GM18511 (cell line): ENCODE results near the gene EPDR1.
A peak's percentile ranks its signal among the peaks of the same experiment; 100 is the strongest.
"Not testable (repeated sequence)": the region's sequence is repeated elsewhere in the genome, so short reads cannot be mapped to it uniquely, and the experiment has no call there.

Source experiments
- ATAC-seq: cut with Tn5 transposase; IDR thresholded peaks from one replicate; pipeline ENCODE4 v1.9.1; 2021; ENCODE audit warnings: mild to moderate bottlenecking, moderate library complexity; ENCODE audit not compliant: unreplicated experiment

EPDR1 gene

DNA sequence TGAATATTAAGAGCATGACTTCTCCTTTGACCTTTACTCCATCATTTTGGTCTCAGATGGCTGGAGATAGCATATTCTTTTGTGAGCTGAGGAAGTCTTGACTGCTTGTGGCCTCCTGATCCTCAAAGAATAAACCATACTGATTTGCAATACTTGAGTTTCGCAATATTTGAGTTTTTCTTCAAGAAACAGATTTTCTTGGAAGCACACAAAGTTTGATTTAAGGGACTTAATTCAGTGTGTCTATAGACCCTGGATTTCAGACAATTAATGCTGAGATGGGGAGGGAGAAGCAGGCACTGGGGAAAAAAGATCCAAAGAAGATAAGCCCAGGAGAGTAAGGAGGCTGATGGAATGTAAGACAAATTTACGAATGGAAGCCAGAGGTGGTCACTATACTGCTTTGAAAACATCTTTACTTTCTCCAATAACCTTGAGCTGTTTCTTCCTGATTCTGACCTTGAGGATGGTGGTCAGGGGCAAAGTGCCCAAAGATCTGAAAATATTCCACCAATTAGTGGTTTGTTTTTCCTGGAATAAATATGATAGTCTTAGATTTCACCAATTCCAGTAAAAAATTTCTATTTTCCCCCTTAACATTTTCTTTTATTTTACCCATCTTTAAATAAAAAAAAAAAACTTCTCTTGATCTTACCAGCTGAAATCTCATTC is 7.5 kb downstream of the EPDR1 start:
- no peak for ATAC-seq

- no peak for ATAC-seq
These were observed 8.4 kb downstream of the EPDR1 start for GRCh38 chr7:37928878-37929277.

DNA sequence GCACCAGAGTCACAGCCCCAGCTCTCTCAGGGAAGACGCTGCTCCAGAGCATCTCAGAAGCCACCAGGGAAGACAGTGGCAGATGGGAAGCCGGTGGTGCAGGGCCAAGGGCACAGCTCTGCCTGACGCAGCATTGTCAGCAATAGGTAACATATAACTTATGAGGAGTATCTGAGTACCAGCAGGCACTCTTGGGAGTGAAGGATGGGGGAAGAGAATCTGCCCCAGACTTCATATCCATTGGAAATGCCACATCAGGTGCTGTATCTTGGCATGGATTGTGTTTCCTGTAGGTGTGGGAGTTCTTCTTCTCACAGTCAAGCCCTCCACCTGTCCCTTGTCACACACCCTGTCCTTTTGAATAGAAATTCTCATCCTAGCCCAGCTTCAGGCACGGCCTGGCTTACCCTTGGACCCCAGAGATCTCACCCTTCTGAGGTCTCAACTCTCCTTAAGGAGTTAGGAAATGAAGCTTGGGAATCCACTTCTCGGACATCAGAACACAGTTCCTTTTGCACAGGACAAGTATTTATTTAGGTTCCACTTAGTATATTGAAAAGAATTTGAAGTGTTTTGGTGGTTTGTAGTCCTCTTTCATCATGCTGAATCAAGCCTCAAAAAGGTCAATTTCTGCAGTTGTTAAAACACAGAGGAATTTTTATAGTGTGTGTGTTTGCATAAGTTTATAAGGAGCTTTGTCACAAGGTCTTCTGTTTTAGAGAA is 9.9 kb downstream of the EPDR1 start:
- ATAC-seq, result no peak

DNA sequence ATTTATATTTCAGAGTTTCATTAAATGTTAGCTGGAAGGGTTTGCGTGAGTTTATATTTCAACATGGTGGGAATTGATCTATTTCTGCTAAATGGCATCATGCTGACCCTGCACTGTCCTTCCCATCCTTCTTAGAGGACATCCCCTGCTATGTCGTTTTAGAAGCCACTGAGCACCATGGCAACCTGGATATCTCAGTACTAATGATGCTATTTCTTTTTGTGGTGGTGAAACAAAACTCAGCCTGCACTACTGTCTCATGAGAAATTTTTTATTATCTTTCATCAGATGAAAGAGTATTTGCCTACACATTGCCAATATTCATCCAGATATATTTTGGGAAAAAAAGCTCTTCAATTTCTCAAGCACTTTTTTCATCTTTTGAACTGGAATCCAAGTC is 12.1 kb downstream of the EPDR1 start:
- no peak for ATAC-seq

DNA sequence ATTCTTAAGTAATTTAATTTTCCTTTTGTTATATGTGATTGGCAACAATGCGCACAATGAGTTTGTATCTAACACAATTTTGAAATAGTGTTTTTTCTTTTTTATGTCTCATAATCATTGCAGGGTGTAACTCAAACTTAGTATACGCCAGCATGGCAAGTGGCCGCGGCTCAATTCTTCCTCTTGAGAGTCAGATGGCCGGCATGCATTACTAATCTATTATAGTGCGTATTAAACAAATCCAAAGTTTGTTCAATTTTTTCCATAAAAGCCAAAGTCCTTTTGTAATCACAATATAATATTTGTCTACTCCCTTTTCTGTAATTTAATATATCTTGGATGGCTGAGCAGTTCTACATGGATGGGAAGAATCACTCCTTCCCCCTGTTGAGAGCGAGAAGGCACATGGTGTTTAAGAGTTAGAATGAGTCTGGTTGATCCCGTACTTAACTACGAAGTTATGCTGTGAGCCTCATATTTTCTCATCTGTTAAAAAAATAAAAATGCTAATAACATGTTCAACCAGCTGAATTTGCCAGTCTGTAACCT is 12.7 kb downstream of the EPDR1 start:
- no peak for ATAC-seq

DNA sequence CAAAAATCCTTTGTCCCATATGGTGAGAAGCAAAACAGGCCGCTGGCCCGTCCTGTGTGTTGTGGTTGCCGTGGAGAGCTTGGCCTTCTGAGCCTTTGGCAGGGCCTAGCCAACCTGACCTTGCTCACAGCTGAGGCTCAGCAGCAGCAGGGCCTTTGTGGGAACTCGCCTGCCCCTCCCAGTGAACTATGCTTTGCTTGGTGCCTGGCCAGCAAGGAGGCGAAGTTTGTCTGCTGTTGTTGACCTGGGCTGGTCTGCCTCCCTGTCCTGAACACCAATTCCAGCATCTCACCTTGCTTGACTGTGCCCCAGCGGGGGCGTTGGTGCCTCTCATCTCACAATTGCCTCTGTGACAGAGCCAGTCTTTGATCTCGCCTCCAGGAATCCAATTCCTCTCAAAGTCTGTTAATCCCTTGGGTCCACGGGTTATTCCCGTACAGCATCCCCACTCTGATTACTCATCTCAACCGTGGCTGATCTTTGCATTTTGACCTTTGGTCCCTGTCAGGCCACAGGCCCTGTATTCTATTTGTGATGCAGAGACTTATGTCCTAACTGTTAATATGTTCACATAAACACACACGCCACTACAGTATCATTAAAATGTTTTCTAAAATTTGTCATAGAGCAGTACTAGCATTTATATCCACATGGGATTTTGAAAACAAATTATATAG is 22.6 kb downstream of the EPDR1 start:
- ATAC-seq, result peak; percentile 52

- peak; percentile 53 for ATAC-seq
These were observed 23.7 kb downstream of the EPDR1 start for GRCh38 chr7:37943905-37944736.

GRCh38 chr7:37944737-37945054 is 24.3 kb downstream of the EPDR1 start:
- no peak for ATAC-seq

- ATAC-seq, result no peak
These were observed 24.9 kb downstream of the EPDR1 start for GRCh38 chr7:37945336-37945735.

GRCh38 chr7:37947138-37947940 is 26.9 kb downstream of the EPDR1 start:
- no peak for ATAC-seq

DNA sequence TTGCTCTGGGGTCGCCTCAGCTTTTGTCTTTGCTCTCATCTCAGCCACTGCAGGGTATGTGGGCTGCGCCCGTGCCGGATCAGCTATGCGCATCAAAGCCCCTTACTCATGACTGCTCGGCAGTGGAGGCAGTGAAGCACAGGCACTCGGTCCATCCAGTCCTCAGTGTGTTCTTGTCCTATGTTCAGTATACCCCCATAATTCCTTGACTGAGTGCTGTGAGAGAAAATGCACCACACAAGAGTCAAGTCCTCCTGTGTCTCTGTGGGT is 27.4 kb downstream of the EPDR1 start:
- no peak for ATAC-seq

- ATAC-seq, result no peak
These were observed 31.8 kb downstream of the EPDR1 start for GRCh38 chr7:37952240-37952639.

DNA sequence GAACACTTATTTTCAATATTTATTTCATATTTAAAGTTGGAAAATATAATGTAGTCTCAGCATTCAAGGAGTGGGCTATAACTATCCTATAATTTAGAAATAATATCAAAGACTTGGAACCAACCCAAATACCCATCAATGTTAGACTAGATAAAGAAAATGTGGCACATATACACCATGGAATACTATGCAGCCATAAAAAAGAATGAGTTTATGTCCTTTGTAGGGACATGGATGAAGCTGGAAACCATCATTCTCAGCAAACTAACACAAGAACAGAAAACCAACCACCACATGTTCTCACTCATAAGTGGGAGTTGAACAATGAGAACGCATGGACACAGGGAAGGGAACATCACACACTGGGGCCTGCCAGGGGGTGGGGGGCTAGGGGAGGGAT is 33.8 kb downstream of the EPDR1 start:
- not testable (repeated sequence) for ATAC-seq

DNA sequence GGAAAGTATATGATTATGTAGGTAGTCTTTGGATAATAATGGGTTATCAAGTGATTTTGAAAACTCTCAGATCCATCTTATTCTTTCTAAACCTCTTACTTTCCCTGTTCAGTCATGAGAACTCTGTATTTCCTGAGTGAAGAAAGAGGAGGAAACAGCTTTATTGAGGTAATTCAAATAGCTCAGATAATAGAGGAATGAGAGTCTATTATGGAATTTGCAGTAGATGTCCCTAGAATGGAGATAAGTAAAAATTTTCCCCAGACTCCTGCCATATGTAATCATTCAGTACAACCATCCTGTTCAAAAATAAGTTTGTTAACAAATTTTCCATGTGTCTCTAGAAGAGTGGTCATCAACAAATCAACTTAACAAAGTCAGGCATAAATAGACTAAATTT is 36.4 kb downstream of the EPDR1 start:
- no peak for ATAC-seq

DNA sequence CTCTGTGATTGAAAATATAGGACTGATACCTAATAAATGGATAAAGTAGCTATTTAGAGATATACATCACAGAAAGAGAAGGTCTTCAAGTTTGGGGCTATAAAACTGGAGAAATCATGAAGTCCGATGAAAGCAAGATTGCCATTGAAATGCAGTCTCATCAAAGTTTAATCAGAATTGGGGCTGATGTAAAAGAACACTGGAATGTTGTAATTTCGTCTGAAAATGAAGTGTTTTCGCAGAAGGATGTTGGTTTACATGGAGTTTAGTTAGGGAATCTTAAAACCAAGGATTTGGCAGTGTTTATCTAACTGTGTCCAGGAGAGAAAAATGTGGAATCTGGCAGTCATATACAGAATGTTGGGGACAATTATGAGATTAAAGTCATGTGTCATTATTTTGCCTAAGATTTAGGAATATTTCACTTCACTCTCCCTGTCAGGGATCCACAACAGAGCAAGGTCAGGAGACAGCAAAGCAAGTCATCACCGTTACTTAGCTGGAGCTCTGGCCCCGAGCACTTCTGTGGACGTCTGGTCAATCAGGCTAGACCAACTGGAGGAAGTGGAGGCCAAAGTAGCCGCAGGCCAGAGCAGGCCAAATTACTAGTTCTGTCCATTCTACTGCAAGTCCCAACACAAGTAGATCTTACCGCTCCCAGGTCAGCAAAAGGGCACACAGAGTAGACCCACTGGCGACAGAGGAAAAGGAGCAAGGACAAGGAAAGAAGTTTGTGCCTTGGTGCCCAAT is 37.0 kb downstream of the EPDR1 start:
- no peak for ATAC-seq

DNA sequence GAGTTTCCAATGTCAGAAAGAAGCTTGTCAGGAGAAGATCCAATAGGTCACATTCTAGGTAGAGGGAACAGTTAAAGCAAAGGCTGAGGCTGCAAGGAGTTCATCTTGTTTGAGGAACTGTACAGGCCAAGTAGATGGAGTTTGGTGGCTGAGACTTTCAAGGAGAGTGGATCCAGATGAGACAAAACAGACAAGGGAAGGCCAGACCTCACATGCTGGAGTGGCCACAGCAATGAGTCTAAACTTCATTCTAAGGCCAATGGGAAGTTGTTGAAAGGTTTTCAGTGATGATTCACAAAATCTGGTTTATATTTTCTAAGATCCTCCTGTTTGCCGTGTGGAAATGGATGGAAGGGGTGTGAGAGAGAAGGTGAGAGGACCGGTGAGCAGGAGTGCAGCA is 40.0 kb downstream of the EPDR1 start:
- no peak for ATAC-seq

- ATAC-seq, result no peak
These were observed 40.8 kb downstream of the EPDR1 start for GRCh38 chr7:37961251-37961650.

- ATAC-seq, result no peak
These were observed 43.8 kb downstream of the EPDR1 start for GRCh38 chr7:37964196-37964595.

DNA sequence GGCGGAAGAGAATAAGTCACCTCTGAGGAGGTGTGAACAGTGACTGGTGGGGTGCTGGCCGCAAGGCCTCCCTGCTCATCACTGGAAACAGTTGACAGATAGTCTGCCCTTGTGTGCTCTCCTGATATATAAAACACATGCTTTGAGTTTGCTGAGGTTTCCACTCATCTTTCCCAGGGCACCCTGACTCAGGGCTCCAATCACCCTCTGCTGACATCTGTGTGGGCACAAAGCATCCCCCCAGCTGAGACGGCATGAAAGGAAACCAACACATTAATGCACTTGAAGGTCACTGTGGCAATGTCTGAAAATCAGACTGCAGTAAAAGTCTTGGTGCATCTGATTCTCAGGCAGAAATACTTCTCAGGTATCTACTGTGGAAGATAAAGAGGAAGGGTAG is 49.8 kb downstream of the EPDR1 start:
- ATAC-seq, result no peak

DNA sequence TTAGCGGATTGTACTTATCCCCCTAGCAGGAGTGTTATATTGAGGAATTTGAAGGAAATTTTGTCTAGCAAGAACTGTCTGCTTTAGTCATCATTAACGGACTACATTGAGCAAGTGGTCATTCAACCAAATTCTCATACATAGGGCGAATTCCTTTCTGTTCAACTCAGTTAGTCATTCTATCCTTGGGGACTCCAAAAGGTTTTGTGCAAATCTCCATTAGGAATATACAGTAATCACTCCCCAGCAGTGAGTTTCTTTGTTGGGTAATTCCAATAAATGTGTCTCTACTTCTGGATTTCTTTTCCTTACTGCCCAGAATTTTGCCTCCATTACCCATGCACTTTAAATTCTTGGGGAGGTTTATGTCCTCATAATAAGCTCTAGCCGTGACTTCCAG is 51.1 kb downstream of the EPDR1 start:
- no peak for ATAC-seq
